ENCODE measurements around the gene SNUPN. TPM values are rescaled to one million over a fixed set of nuclear protein-coding genes. Genes with fewer than 3 reads are reported as not detected.
A peak's percentile ranks its signal among the peaks of the same experiment; 100 is the strongest.

Gene SNUPN
- total RNA-seq, 1 donor from 2014 or later, result 17.4 TPM

GRCh38 chr15:75606711-75607699 lies 18.5 kb downstream of the SNUPN start:
- no peak for DNase-seq (ENCODE audit: low read depth)
- no peak for TF ChIP-seq CTCF (IDR thresholded peaks at IDR 0.05; ENCODE audit: insufficient read depth, low read length, poor library complexity, severe bottlenecking)
- Histone ChIP-seq H3K36me3 (ENCODE audit: control insufficient read depth, insufficient read depth, low read length) (peaks cover 1% of the 10 kb centered on the region), H3K27me3 (ENCODE audit: control insufficient read depth, insufficient read depth, low read length) (no peaks in the 10 kb centered on the region), H3K4me3 (ENCODE audit: low read depth, low read length) (no peak overlapping the region)

- Histone ChIP-seq H3K4me3 (ENCODE audit: low read depth, low read length) (no peak overlapping the region), H3K36me3 (ENCODE audit: control insufficient read depth, insufficient read depth, low read length) (peaks cover 1% of the 10 kb centered on the region), H3K27me3 (ENCODE audit: control insufficient read depth, insufficient read depth, low read length) (no peaks in the 10 kb centered on the region)
- no peak for TF ChIP-seq CTCF (IDR thresholded peaks at IDR 0.05; ENCODE audit: insufficient read depth, low read length, poor library complexity, severe bottlenecking)
- DNase-seq (ENCODE audit: low read depth), result no peak
Observed at GRCh38 chr15:75606026-75606425, 19.5 kb downstream of the SNUPN start.

GRCh38 chr15:75599401-75599800 lies 26.1 kb downstream of the SNUPN start:
- no peak for TF ChIP-seq CTCF (IDR thresholded peaks at IDR 0.05; ENCODE audit: insufficient read depth, low read length, poor library complexity, severe bottlenecking)
- no peaks in the 10 kb centered on the region for H3K27me3 ChIP-seq (ENCODE audit: control insufficient read depth, insufficient read depth, low read length)
- DNase-seq (ENCODE audit: low read depth), result no peak
- peaks cover 2% of the 10 kb centered on the region for H3K36me3 ChIP-seq (ENCODE audit: control insufficient read depth, insufficient read depth, low read length)
- no peak overlapping the region for H3K4me3 ChIP-seq (ENCODE audit: low read depth, low read length)

- Histone ChIP-seq H3K27me3 (ENCODE audit: control insufficient read depth, insufficient read depth, low read length) (no peaks in the 10 kb centered on the region), H3K4me3 (ENCODE audit: low read depth, low read length) (no peak overlapping the region), H3K36me3 (ENCODE audit: control insufficient read depth, insufficient read depth, low read length) (peaks cover 2% of the 10 kb centered on the region)
- TF ChIP-seq CTCF (IDR thresholded peaks at IDR 0.05; ENCODE audit: insufficient read depth, low read length, poor library complexity, severe bottlenecking), result no peak
- no peak for DNase-seq (ENCODE audit: low read depth)
Observed at GRCh38 chr15:75598361-75598760, 27.2 kb downstream of the SNUPN start.

GRCh38 chr15:75597667-75598341 lies 27.7 kb downstream of the SNUPN start:
- Histone ChIP-seq H3K27me3 (ENCODE audit: control insufficient read depth, insufficient read depth, low read length) (no peaks in the 10 kb centered on the region), H3K4me3 (ENCODE audit: low read depth, low read length) (no peak overlapping the region), H3K36me3 (ENCODE audit: control insufficient read depth, insufficient read depth, low read length) (peaks cover 2% of the 10 kb centered on the region)
- peak; percentile 39 for TF ChIP-seq CTCF (IDR thresholded peaks at IDR 0.05; ENCODE audit: insufficient read depth, low read length, poor library complexity, severe bottlenecking)
- DNase-seq (ENCODE audit: low read depth), result no peak
